SK-N-SH (cell line): ENCODE data around the gene BMPR1B.

Experiments
- EP300 ChIP-seq, 2 experiments: IDR thresholded peaks; 2 replicates each; pipeline versions ENCODE4 v1.4.0 to v1.6.1; 2012; ENCODE audit warnings: borderline replicate concordance in 1 of 2, low read depth in 1 of 2, low read length in 1 of 2
- EZH2phosphoT487 ChIP-seq: fragments of 200-600 bp; sonication (generic); IDR thresholded peaks from 2 replicates; pipeline ENCODE4 v1.6.1; 2017; ENCODE audit warnings: low read depth, mixed run types, mild to moderate bottlenecking, antibody characterized with exemption, moderate library complexity, borderline replicate concordance
- FOXJ3 ChIP-seq: sonication (generic); formaldehyde crosslinking; IDR thresholded peaks from 2 replicates; pipeline ENCODE4 v1.5.1; 2020; ENCODE audit warnings: mild to moderate bottlenecking, missing genetic modification reagents
- MAX ChIP-seq: IDR thresholded peaks from 2 replicates; pipeline ENCODE4 v1.4.0; 2012; ENCODE audit warnings: low read depth
- NRF1 ChIP-seq: IDR thresholded peaks from 2 replicates; pipeline ENCODE4 v1.6.1; 2012; ENCODE audit warnings: low read depth, mild to moderate bottlenecking, low read length
- POLR2AphosphoS5 ChIP-seq: IDR thresholded peaks from 2 replicates; pipeline ENCODE4 v1.6.1; 2012; ENCODE audit warnings: low read depth, low read length
- RFX5 ChIP-seq: IDR thresholded peaks from 2 replicates; pipeline ENCODE4 v1.6.1; 2012; ENCODE audit warnings: mild to moderate bottlenecking, improper control_type of control experiment, low read length
- USF2 ChIP-seq: fragments of 150-350 bp; IDR thresholded peaks from 2 replicates; pipeline ENCODE4 v1.6.1; 2017; ENCODE audit warnings: antibody characterized with exemption, low read length, low read depth, borderline replicate concordance
- TF ChIP-seq, protein P1 (sequence below): fragments of 200-600 bp; sonication (generic); IDR thresholded peaks from 2 replicates; pipeline ENCODE4 v1.6.1; 2017; ENCODE audit warnings: antibody characterized with exemption, mild to moderate bottlenecking, moderate library complexity

GRCh38 chr4:94961420-94961819 lies 203.7 kb downstream of the BMPR1B start:
- no peak for TF ChIP-seq NRF1
- no peak for TF ChIP-seq USF2
- TF ChIP-seq, protein P1, sequence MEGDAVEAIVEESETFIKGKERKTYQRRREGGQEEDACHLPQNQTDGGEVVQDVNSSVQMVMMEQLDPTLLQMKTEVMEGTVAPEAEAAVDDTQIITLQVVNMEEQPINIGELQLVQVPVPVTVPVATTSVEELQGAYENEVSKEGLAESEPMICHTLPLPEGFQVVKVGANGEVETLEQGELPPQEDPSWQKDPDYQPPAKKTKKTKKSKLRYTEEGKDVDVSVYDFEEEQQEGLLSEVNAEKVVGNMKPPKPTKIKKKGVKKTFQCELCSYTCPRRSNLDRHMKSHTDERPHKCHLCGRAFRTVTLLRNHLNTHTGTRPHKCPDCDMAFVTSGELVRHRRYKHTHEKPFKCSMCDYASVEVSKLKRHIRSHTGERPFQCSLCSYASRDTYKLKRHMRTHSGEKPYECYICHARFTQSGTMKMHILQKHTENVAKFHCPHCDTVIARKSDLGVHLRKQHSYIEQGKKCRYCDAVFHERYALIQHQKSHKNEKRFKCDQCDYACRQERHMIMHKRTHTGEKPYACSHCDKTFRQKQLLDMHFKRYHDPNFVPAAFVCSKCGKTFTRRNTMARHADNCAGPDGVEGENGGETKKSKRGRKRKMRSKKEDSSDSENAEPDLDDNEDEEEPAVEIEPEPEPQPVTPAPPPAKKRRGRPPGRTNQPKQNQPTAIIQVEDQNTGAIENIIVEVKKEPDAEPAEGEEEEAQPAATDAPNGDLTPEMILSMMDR: no peak
- no peak for TF ChIP-seq FOXJ3 (CRISPR knock-in tag)
- no peak for TF ChIP-seq POLR2AphosphoS5
- no peak for TF ChIP-seq EZH2phosphoT487
- TF ChIP-seq RFX5: no peak
- no peak for TF ChIP-seq EP300 (IDR thresholded peaks at IDR 0.05; ENCODE audit: borderline replicate concordance in 1 of 2, low read depth in 1 of 2, low read length in 1 of 2)
- no peak for TF ChIP-seq MAX
